ENCODE measurements around the gene HIPK3. TPM values are rescaled to one million over a fixed set of nuclear protein-coding genes. Genes with fewer than 3 reads are reported as not detected.
A peak's percentile ranks its signal among the peaks of the same experiment; 100 is the strongest.

Gene HIPK3
- total and polyA plus RNA-seq, 2 experiments from 2014 or later: 5.5 to 29.8 TPM

GRCh38 chr11:33323421-33323820, 66.2 kb downstream of the HIPK3 start (continued):
- no peak for TF ChIP-seq ZNF462 (CRISPR knock-in tag; IDR thresholded peaks at IDR 0.05)
- TF ChIP-seq ZNF331 (CRISPR knock-in tag; IDR thresholded peaks at IDR 0.05; ENCODE audit: low read depth): no peak
- no peak for TF ChIP-seq EZH2 (IDR thresholded peaks at IDR 0.05; ENCODE audit: low read depth, unreplicated experiment)
- no peak for TF ChIP-seq ETS1 (IDR thresholded peaks at IDR 0.05)
- TF ChIP-seq ZNF114 (CRISPR knock-in tag; IDR thresholded peaks at IDR 0.05): no peak

- no peak overlapping the region for H3K27ac ChIP-seq (ENCODE audit: low read depth)
- Mint-ChIP-seq H3K27me3 (ENCODE audit: insufficient read depth, low read depth, poor library complexity) (peaks cover 2% of the 10 kb centered on the region), H3K27ac (no peak overlapping the region; the same call in 1 of the 2 replicates), H3K4me3 (no peak overlapping the region), H3K9me3 (no peaks in the 10 kb centered on the region), H3K4me1 (peaks cover 12% of the 10 kb centered on the region; the same call in 2 of the 3 replicates), H3K36me3 (ENCODE audit: low read depth) (no peaks in the 10 kb centered on the region)
- H3K4me1 ChIP-seq (ENCODE audit: insufficient read depth): peaks cover 13% of the 10 kb centered on the region
- no peak overlapping the region for H2AFZ ChIP-seq
- no peak overlapping the region for H3K4me3 ChIP-seq
- H4K20me1 ChIP-seq (replicated peaks; ENCODE audit: insufficient read depth): no peaks in the 10 kb centered on the region; the same call in 1 of the 2 replicates
- no peak overlapping the region for H3K4me2 ChIP-seq
- no peaks in the 10 kb centered on the region for H3K9me2 ChIP-seq (ENCODE audit: insufficient read depth)
- ATAC-seq (peak; percentile 76), DNase-seq (ENCODE audit: low spot score) (no peak)
- peaks cover 49% of the 10 kb centered on the region for H3K79me2 ChIP-seq (replicated peaks; ENCODE audit: insufficient read depth)
- H3K27me3 ChIP-seq (ENCODE audit: insufficient read depth): no peaks in the 10 kb centered on the region
- no peaks in the 10 kb centered on the region for H3K36me3 ChIP-seq (ENCODE audit: insufficient read depth)
- H3F3A ChIP-seq (replicated peaks; ENCODE audit: low read depth): no peaks in the 10 kb centered on the region
- TF ChIP-seq ZNF462 (CRISPR knock-in tag; IDR thresholded peaks at IDR 0.05): no peak
Measured at GRCh38 chr11:33324302-33324985, 67.3 kb downstream of the HIPK3 start.
